RCC 7860 (cell line): Measurements from ENCODE around the gene STRIP1.

ENCODE experiments used
- DNase-seq: peaks from one replicate; pipeline ENCODE4 v3.0.0-alpha.2; 2015; ENCODE audit warnings: low spot score
- FAIRE-seq: peaks from 2 replicates; lab custom pipeline; 2012; peaks lifted over from hg19 to GRCh38; lab: Jason Lieb, UNC

Gene STRIP1

GRCh38 chr1:110089561-110090275 is 55.3 kb downstream of the STRIP1 start:
- FAIRE-seq (no peak), DNase-seq (no peak)

DNA sequence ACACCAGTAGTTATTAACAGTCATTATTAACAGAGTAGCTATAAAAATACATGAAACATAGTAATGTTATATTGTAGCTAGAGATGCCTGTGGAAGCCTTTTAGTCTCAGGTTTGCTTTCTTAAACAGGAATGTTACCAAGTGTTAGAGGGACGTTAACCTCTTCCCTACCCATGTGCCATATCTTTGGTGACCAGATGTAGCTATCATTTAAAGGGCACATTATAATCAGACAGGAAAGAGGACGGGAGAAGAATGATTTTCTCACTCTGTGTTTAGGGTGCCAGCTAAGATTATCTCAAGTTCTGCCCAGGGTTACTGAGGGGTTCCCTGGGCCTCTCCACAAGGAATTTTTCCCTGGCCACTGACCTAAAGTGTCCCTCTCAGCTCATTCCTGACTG is 57.0 kb downstream of the STRIP1 start:
- FAIRE-seq = no peak
- no peak for DNase-seq

DNA sequence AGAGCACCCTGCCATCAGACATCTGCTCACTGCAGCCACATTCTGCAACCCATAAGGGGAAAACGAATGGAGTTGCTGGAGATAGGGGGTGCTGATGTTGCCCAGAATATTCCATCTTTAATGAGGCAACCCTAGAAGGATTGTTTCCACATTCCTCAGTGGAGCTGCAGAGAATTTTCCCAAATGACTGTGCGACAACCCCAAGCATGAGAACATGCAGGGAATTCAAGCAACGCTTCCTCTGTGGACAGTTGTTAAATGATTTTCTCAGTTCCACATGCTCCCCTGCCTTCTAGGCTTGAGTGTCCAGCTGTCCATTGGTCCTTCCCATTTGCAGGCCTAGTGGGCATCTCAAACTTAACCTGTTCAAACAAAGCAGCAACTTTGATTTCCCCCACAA is 57.4 kb downstream of the STRIP1 start:
- no peak for FAIRE-seq
- DNase-seq = no peak

- DNase-seq (no peak), FAIRE-seq (no peak)
These were observed 58.6 kb downstream of the STRIP1 start for GRCh38 chr1:110092991-110093390.

DNA sequence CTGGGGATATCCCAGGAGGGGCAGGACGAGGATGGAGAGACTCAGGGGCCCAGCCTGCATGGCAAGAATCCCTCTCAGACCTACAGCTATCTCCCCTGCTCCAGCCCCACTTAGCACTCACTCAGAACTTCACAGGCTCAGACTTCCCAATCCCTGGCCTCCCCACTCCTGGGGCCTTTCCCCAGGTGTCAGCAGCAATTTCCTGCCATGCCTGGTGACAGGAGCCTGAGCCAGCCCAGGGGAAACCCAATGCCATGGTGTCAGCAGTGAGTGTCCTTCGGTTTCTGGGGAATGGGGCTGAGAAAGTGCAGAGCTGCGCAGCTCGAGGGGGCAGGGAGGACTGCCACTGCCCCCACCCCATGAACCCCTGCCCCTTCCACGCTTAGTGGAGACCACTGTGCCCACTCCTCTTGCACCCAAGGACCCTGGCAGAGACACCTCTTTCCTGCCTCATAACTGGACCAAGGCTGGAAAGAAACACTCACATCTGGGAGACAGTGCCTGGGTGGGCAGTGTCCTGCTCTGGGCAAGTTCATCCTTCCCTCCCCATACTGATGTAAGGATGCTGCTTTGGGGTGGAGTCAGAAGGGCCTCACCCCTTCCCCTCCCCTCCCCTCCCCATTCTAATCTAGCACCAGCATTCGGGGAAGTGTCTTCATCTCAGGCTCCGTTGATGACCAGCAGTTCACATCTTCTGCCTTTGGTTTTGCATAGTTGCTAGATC is 60.7 kb downstream of the STRIP1 start:
- FAIRE-seq (no peak), DNase-seq (no peak)

- DNase-seq (no peak), FAIRE-seq (no peak)
These were observed 63.2 kb downstream of the STRIP1 start for GRCh38 chr1:110097507-110098221.

GRCh38 chr1:110098222-110099026 is 64.0 kb downstream of the STRIP1 start:
- DNase-seq (no peak), FAIRE-seq (no peak)

DNA sequence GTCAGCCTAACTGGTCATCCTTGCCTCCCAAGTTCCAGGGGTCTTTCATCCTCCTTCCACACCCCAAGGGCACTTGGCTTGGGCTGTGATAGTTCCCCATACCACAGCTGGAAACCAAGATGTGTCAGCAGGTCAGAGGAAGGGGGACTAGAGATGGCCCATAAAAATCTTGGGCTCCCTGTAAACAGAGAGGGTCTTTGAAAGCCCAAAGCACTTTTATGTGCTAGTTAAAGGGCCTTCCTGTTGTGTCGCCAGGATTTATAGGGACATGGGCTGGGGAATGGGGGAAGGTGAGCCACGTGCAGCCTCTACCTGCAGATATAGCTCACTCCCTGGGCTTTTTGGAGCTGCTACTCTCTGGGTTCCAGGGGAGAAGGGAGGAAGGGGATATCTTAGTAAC is 65.9 kb downstream of the STRIP1 start:
- FAIRE-seq = no peak
- no peak for DNase-seq

DNA sequence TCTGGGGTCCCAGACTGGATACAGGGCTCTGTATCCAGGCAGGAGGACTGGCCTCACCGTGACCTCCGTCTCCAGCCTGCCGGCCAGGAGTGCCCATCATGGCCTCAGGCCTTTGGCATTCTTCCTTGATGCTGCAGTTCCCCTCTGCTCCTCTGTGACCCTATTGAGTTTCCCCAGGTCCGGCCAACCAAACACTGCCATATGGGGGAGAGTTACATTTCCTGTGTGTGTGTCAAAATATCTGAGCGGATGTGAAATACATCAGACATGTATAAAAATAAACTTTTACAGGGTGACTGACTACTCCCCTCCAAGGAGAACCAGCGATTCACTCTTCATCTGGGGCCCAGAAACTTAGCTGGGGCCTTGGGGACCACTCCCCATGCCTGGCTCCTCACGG is 67.7 kb downstream of the STRIP1 start:
- DNase-seq (no peak), FAIRE-seq (no peak)
